H1 (cell line): ENCODE measurements around the gene NIM1K. TPM values are rescaled to one million over a fixed set of nuclear protein-coding genes. Genes with fewer than 3 reads are reported as not detected.
A peak's percentile ranks its signal among the peaks of the same experiment; 100 is the strongest.

ENCODE experiments used
- CTCF ChIA-PET: fragments of 300-600 bp; sonication (Branson Sonifier 250); formaldehyde crosslinking; loops from one replicate; lab custom pipeline; 2021; ENCODE audit not compliant: partially characterized antibody; lab: Charles Lee
- POLR2A ChIA-PET: fragments of 300-600 bp; sonication (Branson Sonifier 250); formaldehyde crosslinking; loops from one replicate; lab custom pipeline; 2021; ENCODE audit warnings: inconsistent platforms; ENCODE audit not compliant: partially characterized antibody; lab: Charles Lee
- DNase-seq, 2 experiments: peaks; one replicate each; pipeline versions ENCODE4 v3.0.0 to v3.0.0-alpha.2; 2010 to 2022; ENCODE audit warnings: low spot score in 2 of 2, low read depth in 1 of 2, mixed read lengths in 1 of 2
- FAIRE-seq: peaks from 2 replicates; lab custom pipeline; 2011; peaks lifted over from hg19 to GRCh38; lab: Jason Lieb, UNC
- H2AFZ ChIP-seq: 2 replicates; pipeline ENCODE4 v1.8.1; 2012; ENCODE audit warnings: low read length, inconsistent platforms
- H2AK5ac ChIP-seq: 2 replicates; pipeline ENCODE4 v1.6.1; 2013; ENCODE audit warnings: low read depth, low read length
- H2BK120ac ChIP-seq: replicated peaks from 2 replicates; pipeline ENCODE3; 2013; ENCODE audit warnings: low read depth, low read length, inconsistent platforms
- H2BK12ac ChIP-seq: 2 replicates; pipeline ENCODE4 v1.6.1; 2013; ENCODE audit warnings: low read depth, low read length
- H2BK15ac ChIP-seq: 2 replicates; pipeline ENCODE4 v1.6.1; 2013; ENCODE audit warnings: low read length
- H2BK20ac ChIP-seq: 2 replicates; pipeline ENCODE4 v1.6.1; 2013; ENCODE audit warnings: low read length
- H2BK5ac ChIP-seq: 2 replicates; pipeline ENCODE4 v1.6.1; 2013; ENCODE audit warnings: low read depth, low read length
- H3K14ac ChIP-seq: 2 replicates; pipeline ENCODE4 v1.6.1; 2013; ENCODE audit warnings: inconsistent platforms; ENCODE audit not compliant: insufficient read length
- H3K18ac ChIP-seq: 2 replicates; pipeline ENCODE4 v1.6.1; 2013; ENCODE audit warnings: low read length; ENCODE audit errors: extremely low read depth
- H3K23ac ChIP-seq: 2 replicates; pipeline ENCODE4 v1.6.1; 2013; ENCODE audit warnings: inconsistent platforms; ENCODE audit not compliant: insufficient read length
- H3K23me2 ChIP-seq: 2 replicates; pipeline ENCODE4 v1.6.1; 2013; ENCODE audit warnings: low read depth, low read length
- H3K27ac ChIP-seq: 2 replicates; pipeline ENCODE4 v1.6.1; 2011; ENCODE audit warnings: low read depth, low read length, inconsistent platforms
- H3K27me3 ChIP-seq, 4 experiments: replicated peaks in 1 of 4; 1 replicate in 1 of 4; 2 replicates in 3 of 4; pipeline versions ENCODE4 v1.6.1 to v1.8.1; 2011 to 2013; ENCODE audit warnings: low read length in 3 of 4, mild to moderate bottlenecking in 3 of 4, inconsistent platforms in 2 of 4, mixed read lengths in 2 of 4, moderate library complexity in 1 of 4; ENCODE audit not compliant: control insufficient read depth in 3 of 4, insufficient read depth in 3 of 4; ENCODE audit errors: extremely low read depth in 1 of 4
- H3K36me3 ChIP-seq, 4 experiments: 2 replicates each; pipeline versions ENCODE4 v1.6.1 to v1.8.1; 2011 to 2013; ENCODE audit warnings: mild to moderate bottlenecking in 4 of 4, low read length in 3 of 4, moderate library complexity in 2 of 4, control low read depth in 1 of 4, inconsistent platforms in 1 of 4; ENCODE audit not compliant: insufficient read depth in 4 of 4, control insufficient read depth in 2 of 4
- H3K4ac ChIP-seq: replicated peaks from 2 replicates; pipeline ENCODE3; 2013; ENCODE audit warnings: low read length, low read depth, mixed read lengths, inconsistent platforms; ENCODE audit not compliant: insufficient read length
- H3K4me1 ChIP-seq, 4 experiments: replicated peaks in 1 of 4; 1 replicate in 1 of 4; 2 replicates in 3 of 4; pipeline versions ENCODE4 v1.6.1 to v1.8.1; 2011 to 2013; ENCODE audit warnings: low read length in 3 of 4, inconsistent platforms in 2 of 4, mixed read lengths in 1 of 4; ENCODE audit not compliant: insufficient read depth in 4 of 4, control insufficient read depth in 3 of 4
- H3K4me2 ChIP-seq, 2 experiments: 2 replicates each; pipeline versions ENCODE4 v1.6.1 to v1.8.1; 2011 to 2013; ENCODE audit warnings: low read depth in 2 of 2, low read length in 2 of 2, control low read depth in 1 of 2, inconsistent platforms in 1 of 2, mild to moderate bottlenecking in 1 of 2; ENCODE audit not compliant: insufficient read depth in 1 of 2
- H3K4me3 ChIP-seq, 4 experiments: fragments of 200-600, 300-600 bp in 1 of 4; sonication (generic), shearing (Covaris generic), sonication (Bioruptor Twin) in 1 of 4; 2 replicates each; pipeline versions ENCODE4 v1.5.1 to v1.8.1; 2011 to 2016; ENCODE audit warnings: low read length in 4 of 4, low read depth in 3 of 4, control low read depth in 2 of 4, inconsistent platforms in 2 of 4, mild to moderate bottlenecking in 2 of 4, mixed read lengths in 1 of 4, moderate library complexity in 1 of 4; ENCODE audit not compliant: insufficient read depth in 2 of 4; ENCODE audit errors: extremely low read depth in 1 of 4
- H3K56ac ChIP-seq: replicated peaks from 2 replicates; pipeline ENCODE3; 2013; ENCODE audit warnings: low read depth, mild to moderate bottlenecking, mixed read lengths, low read length, inconsistent platforms; ENCODE audit not compliant: insufficient read length
- H3K79me1 ChIP-seq: 2 replicates; pipeline ENCODE4 v1.6.1; 2013; ENCODE audit warnings: low read depth, low read length, control low read depth
- H3K79me2 ChIP-seq, 2 experiments: 2 replicates each; pipeline versions ENCODE4 v1.6.1 to v1.8.1; 2012 to 2013; ENCODE audit warnings: low read length in 2 of 2, mild to moderate bottlenecking in 2 of 2, inconsistent platforms in 1 of 2; ENCODE audit not compliant: insufficient read depth in 2 of 2, control insufficient read depth in 1 of 2
- H3K9ac ChIP-seq, 4 experiments: replicated peaks in 1 of 4; 1 replicate in 1 of 4; 2 replicates in 3 of 4; pipeline versions ENCODE4 v1.6.1 to v1.8.1; 2011 to 2013; ENCODE audit warnings: low read depth in 3 of 4, low read length in 3 of 4, control low read depth in 2 of 4, mild to moderate bottlenecking in 2 of 4, moderate library complexity in 2 of 4, inconsistent platforms in 1 of 4; ENCODE audit errors: extremely low read depth in 1 of 4
- H3K9me3 ChIP-seq, 2 experiments: 2 replicates each; pipeline versions ENCODE4 v1.6.1 to v1.8.1; 2012 to 2013; ENCODE audit warnings: mild to moderate bottlenecking in 2 of 2, moderate library complexity in 2 of 2, control low read depth in 1 of 2, inconsistent platforms in 1 of 2, low read depth in 1 of 2, low read length in 1 of 2, mixed read lengths in 1 of 2; ENCODE audit not compliant: insufficient read depth in 2 of 2
- H4K20me1 ChIP-seq, 2 experiments: replicated peaks in 1 of 2; 2 replicates each; pipeline versions ENCODE3 to v1.8.1; 2011 to 2013; ENCODE audit warnings: inconsistent platforms in 2 of 2, low read length in 2 of 2, mild to moderate bottlenecking in 1 of 2; ENCODE audit not compliant: insufficient read depth in 2 of 2, control insufficient read depth in 1 of 2
- H4K5ac ChIP-seq: 2 replicates; pipeline ENCODE4 v1.6.1; 2013; ENCODE audit warnings: low read length, low read depth, mixed read lengths, inconsistent platforms; ENCODE audit not compliant: insufficient read length
- H4K8ac ChIP-seq: 2 replicates; pipeline ENCODE4 v1.8.0; 2013; ENCODE audit warnings: mild to moderate bottlenecking, moderate library complexity, low read length, inconsistent platforms; ENCODE audit not compliant: insufficient read depth; ENCODE audit errors: extremely low read depth
- H4K91ac ChIP-seq: replicated peaks from 2 replicates; pipeline ENCODE3; 2013; ENCODE audit warnings: low read length, mixed read lengths, inconsistent platforms; ENCODE audit not compliant: insufficient read length
- BACH1 ChIP-seq: IDR thresholded peaks from 2 replicates; pipeline ENCODE4 v1.6.1; 2012; ENCODE audit warnings: low read length, improper control_type of control experiment
- CBX5 ChIP-seq: fragments of 300-800, 300-1000 bp; sonication (generic); IDR thresholded peaks from 2 replicates; pipeline ENCODE4 v1.7.1; 2016; ENCODE audit warnings: antibody characterized with exemption, low read length, low read depth
- CTBP2 ChIP-seq: IDR thresholded peaks from 2 replicates; pipeline ENCODE4 v1.7.0; 2011; ENCODE audit warnings: borderline replicate concordance, mild to moderate bottlenecking, moderate library complexity, mixed read lengths, low read length; ENCODE audit not compliant: insufficient read depth, insufficient read length
- POLR2AphosphoS5 ChIP-seq: IDR thresholded peaks from 2 replicates; pipeline ENCODE4 v1.6.1; 2011; ENCODE audit warnings: low read depth, low read length
- RAD21 ChIP-seq, 2 experiments: IDR thresholded peaks in 1 of 2; conservative IDR thresholded peaks in 1 of 2; 2 replicates each; pipeline ENCODE4 v1.6.1; 2011; ENCODE audit warnings: low read depth in 2 of 2, low read length in 2 of 2, improper control_type of control experiment in 1 of 2, inconsistent platforms in 1 of 2, mild to moderate bottlenecking in 1 of 2, moderate library complexity in 1 of 2
- SIX5 ChIP-seq: IDR thresholded peaks from 2 replicates; pipeline ENCODE4 v1.6.1; 2011; ENCODE audit warnings: mild to moderate bottlenecking, low read depth, low read length
- TAF1 ChIP-seq: IDR thresholded peaks from 2 replicates; pipeline ENCODE4 v1.6.1; 2011; ENCODE audit warnings: mild to moderate bottlenecking, low read depth, low read length
- WGBS, 2 experiments: shearing (Covaris generic) in 1 of 2; methylation state at CpG; one replicate each; pipeline versions ENCODE4 v1.1.6 to v1.1.7; 2013 to 2015; ENCODE audit warnings: low lambda C conversion rate in 2 of 2, mixed read lengths in 2 of 2, inconsistent platforms in 1 of 2, low coverage in 1 of 2, missing lambda C conversion rate in 1 of 2; ENCODE audit not compliant: insufficient replicate concordance in 2 of 2, insufficient coverage in 1 of 2, insufficient read length in 1 of 2; ENCODE audit errors: extremely low coverage in 1 of 2, missing lambda C conversion rate in 1 of 2; 5-methylcytosine and 5-hydroxymethylcytosine counted together
- polyA plus RNA-seq, 7 experiments: library from polyadenylated mRNA; depleted of rRNA in 3 of 7; stranded (reverse) in 5 of 7; unstranded in 2 of 7; fragments of >200 nt in 5 of 7; fragments of 200-250 nt in 2 of 7; gene quantifications; 1 replicate in 5 of 7; 2 replicates in 1 of 7; 4 replicates in 1 of 7; pipeline versions ENCODE4 v1.2.1 to v1.2.3, GENCODE V29; 2011 to 2013; ENCODE audit warnings: missing spikeins in 2 of 7, mixed read lengths in 2 of 7
- total RNA-seq: library from RNA; stranded (reverse); fragmentation: NEBNext Ultra II Directional; extraction: Animal tissue kit (Norgen Biotek cat#: 25700); gene quantifications from 2 replicates; pipeline ENCODE4 v1.2.1, GENCODE V29; 2021
- TF ChIP-seq, protein P1 (sequence below): IDR thresholded peaks from 2 replicates; pipeline ENCODE4 v1.6.1; 2012; ENCODE audit warnings: inconsistent platforms
- TF ChIP-seq, protein P2 (sequence below), 3 experiments: IDR thresholded peaks; 1 replicate in 2 of 3; 2 replicates in 1 of 3; pipeline versions ENCODE4 v1.5.1 to v1.6.1; 2011; ENCODE audit warnings: low read length in 3 of 3, mild to moderate bottlenecking in 3 of 3, inconsistent platforms in 2 of 3, low read depth in 1 of 3, moderate library complexity in 1 of 3; ENCODE audit not compliant: insufficient read depth in 1 of 3; ENCODE audit errors: control extremely low read depth in 1 of 3

The NIM1K gene
- total and polyA plus RNA-seq, 2 of the 8 experiments (the other 6 are each of a cell fraction or from before 2014, with no cell fraction given), result not detected

DNA sequence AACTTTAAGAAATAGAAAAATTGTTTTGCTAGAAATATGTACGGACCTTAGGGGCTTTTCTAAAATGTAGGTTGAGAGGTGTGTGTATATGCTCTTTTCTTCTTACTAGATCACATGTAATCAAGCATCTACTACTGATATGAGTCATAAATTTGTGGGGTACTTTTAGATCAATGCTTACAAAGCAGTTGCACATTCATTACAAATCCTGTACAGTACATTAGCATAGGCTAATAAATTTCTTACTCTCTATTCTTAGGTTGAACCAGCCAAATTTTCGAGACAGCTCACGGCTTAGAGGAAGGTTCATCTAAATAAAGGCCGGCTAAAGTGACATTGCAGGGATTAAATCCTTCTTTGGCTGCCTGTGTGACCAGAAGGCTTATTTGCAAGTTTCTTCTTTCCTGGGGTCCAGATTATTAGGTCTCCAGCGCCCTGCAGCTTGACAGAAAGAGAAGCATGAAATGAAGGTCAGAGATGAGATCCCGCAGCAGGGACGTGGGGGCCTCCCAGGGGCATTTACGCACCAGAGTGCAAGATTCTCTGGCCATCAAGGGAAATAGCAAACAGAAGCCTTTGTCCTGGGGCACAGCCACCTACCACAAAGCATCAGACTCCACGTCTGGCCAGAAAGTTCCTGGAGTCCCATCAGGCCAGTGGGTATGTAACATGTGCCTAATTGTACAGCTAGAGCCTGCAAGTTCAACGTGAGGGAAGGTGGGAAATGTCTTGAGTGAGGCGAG, 53.0 kb downstream of the NIM1K start:
- no peaks in the 10 kb centered on the region for H3K79me2 ChIP-seq
- H3K4me1 ChIP-seq, result no peaks in the 10 kb centered on the region
- H3K4ac ChIP-seq, result no peak overlapping the region
- CTCF ChIA-PET, result interaction anchor here (0.7 to 2.2 kb wide), 3 partner anchors 11 to 145 kb away, joined by 3 to 6 read pairs (median 3); no protein-coding TSS in a partner anchor
- H3K23me2 ChIP-seq, result no peaks in the 10 kb centered on the region
- H2BK5ac ChIP-seq, result no peak overlapping the region
- no peak overlapping the region for H4K8ac ChIP-seq
- H3K14ac ChIP-seq, result no peak overlapping the region
- no peak overlapping the region for H2BK120ac ChIP-seq
- H3K4me2 ChIP-seq, result no peak overlapping the region
- no peak overlapping the region for H3K56ac ChIP-seq
- no peaks in the 10 kb centered on the region for H3K27me3 ChIP-seq
- no peak overlapping the region for H3K4me3 ChIP-seq
- no peak overlapping the region for H2BK12ac ChIP-seq
- no peak overlapping the region for H2BK20ac ChIP-seq
- WGBS, 2 experiments, result 87% methylated on average over 11 of the region's 11 CpGs; no CpG with 5 or more reads in 1 of the 2 experiments
- no peak overlapping the region for H3K23ac ChIP-seq
- no peak for FAIRE-seq
- no peak for DNase-seq
- H2AK5ac ChIP-seq, result no peak overlapping the region
- no peaks in the 10 kb centered on the region for H3K9me3 ChIP-seq
- no peak overlapping the region for H3K27ac ChIP-seq
- no peak overlapping the region for H3K9ac ChIP-seq
- POLR2A ChIA-PET, result interaction anchor here (1.1 kb wide), 1 partner anchor 9 kb away, joined by 3 read pairs; no protein-coding TSS in a partner anchor
- peak overlapping the region; percentile 65 for H2AFZ ChIP-seq
- H4K91ac ChIP-seq, result no peak overlapping the region
- H4K20me1 ChIP-seq, result no peaks in the 10 kb centered on the region
- H3K36me3 ChIP-seq, result no peaks in the 10 kb centered on the region
- no peaks in the 10 kb centered on the region for H3K79me1 ChIP-seq
- no peak overlapping the region for H2BK15ac ChIP-seq
- no peak overlapping the region for H3K18ac ChIP-seq
- no peak overlapping the region for H4K5ac ChIP-seq
- TF ChIP-seq TAF1 (no peak), BACH1 (no peak), RAD21 (IDR thresholded peaks at IDR 0.05 in 1 of 2, conservative IDR thresholded peaks at IDR 0.05 in 1 of 2; ENCODE audit: low read depth in 2 of 2, low read length in 2 of 2) (no peak), CTBP2 (no peak), POLR2AphosphoS5 (no peak), CBX5 (no peak), SIX5 (no peak)
- TF ChIP-seq, protein P1, sequence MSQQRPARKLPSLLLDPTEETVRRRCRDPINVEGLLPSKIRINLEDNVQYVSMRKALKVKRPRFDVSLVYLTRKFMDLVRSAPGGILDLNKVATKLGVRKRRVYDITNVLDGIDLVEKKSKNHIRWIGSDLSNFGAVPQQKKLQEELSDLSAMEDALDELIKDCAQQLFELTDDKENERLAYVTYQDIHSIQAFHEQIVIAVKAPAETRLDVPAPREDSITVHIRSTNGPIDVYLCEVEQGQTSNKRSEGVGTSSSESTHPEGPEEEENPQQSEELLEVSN, result no peak
- TF ChIP-seq, protein P2, sequence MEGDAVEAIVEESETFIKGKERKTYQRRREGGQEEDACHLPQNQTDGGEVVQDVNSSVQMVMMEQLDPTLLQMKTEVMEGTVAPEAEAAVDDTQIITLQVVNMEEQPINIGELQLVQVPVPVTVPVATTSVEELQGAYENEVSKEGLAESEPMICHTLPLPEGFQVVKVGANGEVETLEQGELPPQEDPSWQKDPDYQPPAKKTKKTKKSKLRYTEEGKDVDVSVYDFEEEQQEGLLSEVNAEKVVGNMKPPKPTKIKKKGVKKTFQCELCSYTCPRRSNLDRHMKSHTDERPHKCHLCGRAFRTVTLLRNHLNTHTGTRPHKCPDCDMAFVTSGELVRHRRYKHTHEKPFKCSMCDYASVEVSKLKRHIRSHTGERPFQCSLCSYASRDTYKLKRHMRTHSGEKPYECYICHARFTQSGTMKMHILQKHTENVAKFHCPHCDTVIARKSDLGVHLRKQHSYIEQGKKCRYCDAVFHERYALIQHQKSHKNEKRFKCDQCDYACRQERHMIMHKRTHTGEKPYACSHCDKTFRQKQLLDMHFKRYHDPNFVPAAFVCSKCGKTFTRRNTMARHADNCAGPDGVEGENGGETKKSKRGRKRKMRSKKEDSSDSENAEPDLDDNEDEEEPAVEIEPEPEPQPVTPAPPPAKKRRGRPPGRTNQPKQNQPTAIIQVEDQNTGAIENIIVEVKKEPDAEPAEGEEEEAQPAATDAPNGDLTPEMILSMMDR (IDR thresholded peaks at IDR 0.05; ENCODE audit: control extremely low read depth in 1 of 3, insufficient read depth in 1 of 3, low read depth in 1 of 3, low read length in 3 of 3), result no peak
